ENCODE data around the gene RBM17. TPM values are rescaled to one million over a fixed set of nuclear protein-coding genes. Genes with fewer than 3 reads are reported as not detected.

Gene RBM17
- total RNA-seq, 1 experiment from 2014 or later = 129 TPM

DNA sequence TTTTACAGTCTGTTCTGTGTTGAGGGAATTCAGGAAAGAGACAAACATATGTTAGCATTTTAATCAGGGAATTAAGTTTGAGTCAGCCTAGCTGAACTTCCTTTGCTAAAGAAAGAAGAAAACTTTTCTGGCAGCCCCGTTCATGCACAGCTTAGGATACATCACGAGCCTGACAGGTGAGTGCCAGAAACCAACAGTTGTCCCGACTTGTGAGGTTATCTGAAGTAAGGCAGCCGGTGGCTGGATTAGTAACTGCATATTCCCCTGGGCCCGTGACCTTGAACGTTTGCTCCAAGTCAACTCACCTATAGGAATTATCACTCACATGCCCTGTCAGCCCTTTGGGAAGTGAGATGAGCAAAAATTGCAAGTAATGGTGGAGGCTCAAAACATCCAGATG lies 24.1 kb downstream of the RBM17 start:
- H3K4me3 ChIP-seq (replicated peaks in 1 of 2; ENCODE audit: low read depth in 1 of 2, low read length in 2 of 2) = no peak overlapping the region
- no peak overlapping the region for H3K27ac ChIP-seq (ENCODE audit: low read depth, low read length)
- TF ChIP-seq, protein P1, sequence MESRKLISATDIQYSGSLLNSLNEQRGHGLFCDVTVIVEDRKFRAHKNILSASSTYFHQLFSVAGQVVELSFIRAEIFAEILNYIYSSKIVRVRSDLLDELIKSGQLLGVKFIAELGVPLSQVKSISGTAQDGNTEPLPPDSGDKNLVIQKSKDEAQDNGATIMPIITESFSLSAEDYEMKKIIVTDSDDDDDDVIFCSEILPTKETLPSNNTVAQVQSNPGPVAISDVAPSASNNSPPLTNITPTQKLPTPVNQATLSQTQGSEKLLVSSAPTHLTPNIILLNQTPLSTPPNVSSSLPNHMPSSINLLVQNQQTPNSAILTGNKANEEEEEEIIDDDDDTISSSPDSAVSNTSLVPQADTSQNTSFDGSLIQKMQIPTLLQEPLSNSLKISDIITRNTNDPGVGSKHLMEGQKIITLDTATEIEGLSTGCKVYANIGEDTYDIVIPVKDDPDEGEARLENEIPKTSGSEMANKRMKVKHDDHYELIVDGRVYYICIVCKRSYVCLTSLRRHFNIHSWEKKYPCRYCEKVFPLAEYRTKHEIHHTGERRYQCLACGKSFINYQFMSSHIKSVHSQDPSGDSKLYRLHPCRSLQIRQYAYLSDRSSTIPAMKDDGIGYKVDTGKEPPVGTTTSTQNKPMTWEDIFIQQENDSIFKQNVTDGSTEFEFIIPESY (IDR thresholded peaks at IDR 0.05; ENCODE audit: extremely low read depth, insufficient replicate concordance, low read length) = no peak
- TF ChIP-seq CBX3 (IDR thresholded peaks at IDR 0.05; ENCODE audit: low read depth) (no peak), TCF7L2 (IDR thresholded peaks at IDR 0.05; ENCODE audit: borderline replicate concordance, extremely low read depth, insufficient read depth, insufficient read length) (no peak), YY1 (IDR thresholded peaks at IDR 0.05; ENCODE audit: extremely low read depth, insufficient replicate concordance, low read depth, low read length) (no peak), EZH2 (IDR thresholded peaks at IDR 0.05) (no peak), SP1 (IDR thresholded peaks at IDR 0.05; ENCODE audit: low read depth) (no peak), ELF1 (IDR thresholded peaks at IDR 0.05; ENCODE audit: borderline replicate concordance, low read depth) (no peak), POLR2AphosphoS5 (IDR thresholded peaks at IDR 0.05; ENCODE audit: low read depth, low read length) (no peak)
- ChIA-PET RAD21 (ENCODE audit: low non-redundant PET in 1 of 2, low total read pairs in 2 of 2, uncharacterized antibody in 2 of 2, unreplicated experiment in 2 of 2) (no interaction called here), CTCF (no interaction called here), POLR2A (no interaction called here)
- no peaks in the 10 kb centered on the region for H3K9me2 ChIP-seq (ENCODE audit: insufficient read depth)
- H2AFZ ChIP-seq (ENCODE audit: low read depth, low read length, poor library complexity, severe bottlenecking) = no peak overlapping the region
- H3K36me3 ChIP-seq (ENCODE audit: control insufficient read depth in 1 of 2, insufficient read depth in 2 of 2, low read length in 2 of 2) = peaks cover 69 to 75% of the 10 kb centered on the region in 2 experiments
- peaks cover 7 to 9% of the 10 kb centered on the region in 2 experiments; a peak in 3 of 4 replicates for H3K4me1 ChIP-seq (ENCODE audit: control insufficient read depth in 1 of 2, insufficient read depth in 2 of 2, low read length in 2 of 2)
- no TSS peak for BruUV-seq (replicated peaks)
- DNase-seq (ENCODE audit: low read depth, low spot score) (no peak), ATAC-seq (no peak)
- peaks cover 49% of the 10 kb centered on the region for H3K79me2 ChIP-seq (ENCODE audit: insufficient read depth, low read length)
- H3K9ac ChIP-seq (ENCODE audit: low read length) = no peak overlapping the region
- peaks cover 11% of the 10 kb centered on the region; the same call in 1 of the 2 replicates for H4K20me1 ChIP-seq (ENCODE audit: insufficient read depth)
- no peaks in the 10 kb centered on the region for H3K27me3 ChIP-seq (ENCODE audit: insufficient read depth, low read length)
- no peaks in the 10 kb centered on the region for H3K9me3 ChIP-seq (ENCODE audit: control insufficient read depth in 1 of 2, insufficient read depth in 1 of 2, low read depth in 1 of 2, low read length in 2 of 2)
- intact Hi-C loops (cut with micrococcal nuclease) = no loop called here
- no peak overlapping the region for H3K4me2 ChIP-seq (ENCODE audit: low read length)

- no peak for DNase-seq (ENCODE audit: low read depth, low spot score)
- ChIA-PET RAD21 (ENCODE audit: low non-redundant PET in 1 of 2, low total read pairs in 2 of 2, uncharacterized antibody in 2 of 2, unreplicated experiment in 2 of 2) (no interaction called here), POLR2A (no interaction called here), CTCF (no interaction called here)
- no peak for ATAC-seq
- no peak overlapping the region for H3K9ac ChIP-seq (ENCODE audit: low read length)
- no peak overlapping the region for H3K4me2 ChIP-seq (ENCODE audit: low read length)
- H4K20me1 ChIP-seq (ENCODE audit: insufficient read depth) = peaks cover 5% of the 10 kb centered on the region; the same call in 1 of the 2 replicates
- peaks cover 62 to 65% of the 10 kb centered on the region in 2 experiments for H3K36me3 ChIP-seq (ENCODE audit: control insufficient read depth in 1 of 2, insufficient read depth in 2 of 2, low read length in 2 of 2)
- intact Hi-C loops (cut with micrococcal nuclease) = no loop called here
- H3K4me1 ChIP-seq (ENCODE audit: control insufficient read depth in 1 of 2, insufficient read depth in 2 of 2, low read length in 2 of 2) = no peaks in the 10 kb centered on the region
- no peaks in the 10 kb centered on the region for H3K9me2 ChIP-seq (ENCODE audit: insufficient read depth)
- no peak overlapping the region for H3K27ac ChIP-seq (ENCODE audit: low read depth, low read length)
- no peak overlapping the region for H3K4me3 ChIP-seq (replicated peaks in 1 of 2; ENCODE audit: low read depth in 1 of 2, low read length in 2 of 2)
- no peak overlapping the region for H2AFZ ChIP-seq (ENCODE audit: low read depth, low read length, poor library complexity, severe bottlenecking)
- TF ChIP-seq YY1 (IDR thresholded peaks at IDR 0.05; ENCODE audit: extremely low read depth, insufficient replicate concordance, low read depth, low read length) (no peak), TCF7L2 (IDR thresholded peaks at IDR 0.05; ENCODE audit: borderline replicate concordance, extremely low read depth, insufficient read depth, insufficient read length) (no peak), POLR2AphosphoS5 (IDR thresholded peaks at IDR 0.05; ENCODE audit: low read depth, low read length) (no peak), FOSL1 (IDR thresholded peaks at IDR 0.05; ENCODE audit: low read depth) (no peak), ZFX (IDR thresholded peaks at IDR 0.05) (no peak), RAD21 (IDR thresholded peaks at IDR 0.05; ENCODE audit: low read depth) (no peak), POLR2A (IDR thresholded peaks at IDR 0.05; ENCODE audit: borderline replicate concordance, extremely low read depth, insufficient read depth, insufficient read length) (no peak), SP1 (IDR thresholded peaks at IDR 0.05; ENCODE audit: low read depth) (no peak), SIN3A (IDR thresholded peaks at IDR 0.05; ENCODE audit: low read depth) (no peak), ELF1 (IDR thresholded peaks at IDR 0.05; ENCODE audit: borderline replicate concordance, low read depth) (no peak)
- TF ChIP-seq, protein P1 (IDR thresholded peaks at IDR 0.05; ENCODE audit: extremely low read depth, insufficient replicate concordance, low read length) = no peak
- TF ChIP-seq, protein P2, sequence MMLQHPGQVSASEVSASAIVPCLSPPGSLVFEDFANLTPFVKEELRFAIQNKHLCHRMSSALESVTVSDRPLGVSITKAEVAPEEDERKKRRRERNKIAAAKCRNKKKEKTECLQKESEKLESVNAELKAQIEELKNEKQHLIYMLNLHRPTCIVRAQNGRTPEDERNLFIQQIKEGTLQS (IDR thresholded peaks at IDR 0.05) = no peak
- BruUV-seq (replicated peaks) = no TSS peak
- peaks cover 44% of the 10 kb centered on the region for H3K79me2 ChIP-seq (ENCODE audit: insufficient read depth, low read length)
- no peaks in the 10 kb centered on the region for H3K9me3 ChIP-seq (ENCODE audit: control insufficient read depth in 1 of 2, insufficient read depth in 1 of 2, low read depth in 1 of 2, low read length in 2 of 2)
- H3K27me3 ChIP-seq (ENCODE audit: insufficient read depth, low read length) = no peaks in the 10 kb centered on the region
Observed at GRCh38 chr10:6114299-6114698, 25.5 kb downstream of the RBM17 start.

All from HCT116 (cell line).